ENCODE data around the gene GALNT16.

GALNT16 gene

DNA sequence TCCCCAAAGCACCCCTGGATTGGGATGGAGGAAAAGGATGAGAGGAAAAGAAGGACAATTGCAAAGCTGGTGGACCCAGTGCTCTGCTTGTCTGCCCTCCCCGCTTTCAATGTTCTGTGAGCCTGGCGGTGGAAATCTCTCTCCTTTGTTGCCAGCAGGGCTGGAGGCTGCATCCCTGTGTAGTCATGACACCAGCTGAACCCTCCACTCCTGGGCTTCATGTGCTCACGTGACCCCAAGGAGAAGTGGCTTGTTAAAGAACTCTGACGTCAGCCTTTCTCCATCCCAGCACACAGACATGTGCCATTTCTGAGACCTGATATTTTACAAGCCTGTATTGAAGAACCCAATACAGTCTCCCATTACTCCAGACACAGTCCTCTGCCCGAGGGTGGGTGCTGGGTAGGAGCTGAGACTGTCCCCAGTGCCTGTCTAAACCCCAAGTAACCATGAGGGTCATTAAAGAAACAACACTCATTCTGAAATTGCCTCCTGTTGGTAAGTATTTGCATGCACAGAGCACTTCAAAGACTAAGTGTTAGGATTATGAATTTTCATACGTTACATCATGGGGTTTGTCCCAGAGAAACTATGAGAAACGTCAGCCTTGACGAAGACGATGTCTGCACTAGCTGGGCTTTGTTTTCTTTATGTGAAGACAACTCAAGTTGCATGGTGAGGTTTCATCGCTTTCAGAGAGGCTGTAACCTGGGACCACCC, 21.7 kb downstream of the GALNT16 start:
- TF ChIP-seq, protein P1, sequence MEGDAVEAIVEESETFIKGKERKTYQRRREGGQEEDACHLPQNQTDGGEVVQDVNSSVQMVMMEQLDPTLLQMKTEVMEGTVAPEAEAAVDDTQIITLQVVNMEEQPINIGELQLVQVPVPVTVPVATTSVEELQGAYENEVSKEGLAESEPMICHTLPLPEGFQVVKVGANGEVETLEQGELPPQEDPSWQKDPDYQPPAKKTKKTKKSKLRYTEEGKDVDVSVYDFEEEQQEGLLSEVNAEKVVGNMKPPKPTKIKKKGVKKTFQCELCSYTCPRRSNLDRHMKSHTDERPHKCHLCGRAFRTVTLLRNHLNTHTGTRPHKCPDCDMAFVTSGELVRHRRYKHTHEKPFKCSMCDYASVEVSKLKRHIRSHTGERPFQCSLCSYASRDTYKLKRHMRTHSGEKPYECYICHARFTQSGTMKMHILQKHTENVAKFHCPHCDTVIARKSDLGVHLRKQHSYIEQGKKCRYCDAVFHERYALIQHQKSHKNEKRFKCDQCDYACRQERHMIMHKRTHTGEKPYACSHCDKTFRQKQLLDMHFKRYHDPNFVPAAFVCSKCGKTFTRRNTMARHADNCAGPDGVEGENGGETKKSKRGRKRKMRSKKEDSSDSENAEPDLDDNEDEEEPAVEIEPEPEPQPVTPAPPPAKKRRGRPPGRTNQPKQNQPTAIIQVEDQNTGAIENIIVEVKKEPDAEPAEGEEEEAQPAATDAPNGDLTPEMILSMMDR (conservative IDR thresholded peaks at IDR 0.05; ENCODE audit: control insufficient read depth, insufficient read depth, low read depth, low read length) = no peak
- H3K4me3 ChIP-seq (ENCODE audit: control insufficient read depth, low read depth, low read length) = no peak overlapping the region
- peak; percentile 34 for DNase-seq (ENCODE audit: low read depth)

DNA sequence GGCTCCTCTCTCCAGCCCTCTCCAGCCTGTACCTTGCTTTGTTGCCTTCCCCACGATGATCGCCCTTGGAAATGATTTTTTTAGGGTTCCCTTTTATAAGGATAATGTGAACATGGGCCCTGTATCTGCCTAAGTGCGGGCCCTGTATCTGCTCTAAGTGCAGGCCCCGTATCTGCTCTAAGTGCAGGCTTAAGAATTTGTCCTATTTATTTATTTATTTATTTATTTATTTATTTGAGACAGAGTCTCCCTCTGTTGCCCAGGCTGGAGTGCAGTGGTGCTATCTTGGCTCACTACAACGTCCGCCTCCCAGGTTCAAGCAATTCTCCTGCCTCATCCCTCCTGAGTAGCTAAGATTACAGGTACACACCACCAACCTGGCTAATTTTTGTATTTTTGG, 22.5 kb downstream of the GALNT16 start:
- no peak for DNase-seq (ENCODE audit: low read depth)
- TF ChIP-seq, protein P1 (conservative IDR thresholded peaks at IDR 0.05; ENCODE audit: control insufficient read depth, insufficient read depth, low read depth, low read length) = no peak
- no peak overlapping the region for H3K4me3 ChIP-seq (ENCODE audit: control insufficient read depth, low read depth, low read length)

DNA sequence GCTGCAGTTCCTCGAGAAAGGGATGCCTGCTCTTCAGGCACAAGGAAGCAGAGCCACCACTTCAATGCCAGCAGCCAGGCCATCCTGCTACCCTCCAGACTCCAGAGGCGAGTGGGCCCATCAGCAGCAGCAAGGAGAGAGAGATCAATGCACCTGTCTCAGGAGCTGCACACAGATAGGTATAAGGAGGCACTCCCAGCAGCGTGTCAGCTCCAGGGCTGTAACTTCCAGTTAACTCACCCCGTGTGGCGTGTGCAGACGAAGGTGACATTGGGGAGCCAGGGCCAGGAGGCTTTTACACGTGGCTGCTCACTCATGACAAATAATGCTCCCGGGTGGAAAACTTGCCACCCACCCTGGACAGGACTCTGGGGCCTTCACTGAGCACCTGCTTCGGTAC, 24.2 kb downstream of the GALNT16 start:
- no peak overlapping the region for H3K4me3 ChIP-seq (ENCODE audit: control insufficient read depth, low read depth, low read length)
- TF ChIP-seq, protein P1 (conservative IDR thresholded peaks at IDR 0.05; ENCODE audit: control insufficient read depth, insufficient read depth, low read depth, low read length) = no peak
- DNase-seq (ENCODE audit: low read depth) = no peak

DNA sequence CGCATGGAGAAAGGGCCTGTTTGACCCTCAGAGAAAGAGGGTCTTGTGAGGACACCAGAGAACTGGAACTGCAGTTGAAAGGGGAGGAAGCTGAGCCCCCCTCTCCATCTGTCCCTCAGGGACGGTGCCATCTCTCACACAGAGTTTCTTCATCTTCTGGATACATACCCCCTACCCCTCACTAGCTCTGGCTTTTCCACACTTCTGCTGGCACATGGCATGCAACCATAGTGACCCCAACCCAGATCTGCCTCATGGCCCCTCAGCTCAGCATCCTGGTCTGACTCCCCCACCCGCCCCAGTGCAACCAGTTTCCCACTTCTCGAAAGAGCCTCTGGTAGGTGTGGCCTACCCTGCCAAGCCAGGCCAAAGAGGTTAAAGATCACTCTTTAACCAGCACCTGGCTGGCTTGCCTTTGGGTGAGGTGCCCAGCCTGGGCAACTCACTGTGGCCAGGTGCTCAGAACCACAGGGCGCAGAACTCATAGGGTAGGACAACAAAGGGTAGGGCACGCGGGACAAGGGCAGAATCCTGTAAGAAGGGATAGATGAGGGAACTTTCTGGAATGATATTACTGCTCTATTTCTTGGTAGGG, 25.8 kb downstream of the GALNT16 start:
- TF ChIP-seq, protein P1 (conservative IDR thresholded peaks at IDR 0.05; ENCODE audit: control insufficient read depth, insufficient read depth, low read depth, low read length) = no peak
- DNase-seq (ENCODE audit: low read depth) = no peak
- H3K4me3 ChIP-seq (ENCODE audit: control insufficient read depth, low read depth, low read length) = no peak overlapping the region

DNA sequence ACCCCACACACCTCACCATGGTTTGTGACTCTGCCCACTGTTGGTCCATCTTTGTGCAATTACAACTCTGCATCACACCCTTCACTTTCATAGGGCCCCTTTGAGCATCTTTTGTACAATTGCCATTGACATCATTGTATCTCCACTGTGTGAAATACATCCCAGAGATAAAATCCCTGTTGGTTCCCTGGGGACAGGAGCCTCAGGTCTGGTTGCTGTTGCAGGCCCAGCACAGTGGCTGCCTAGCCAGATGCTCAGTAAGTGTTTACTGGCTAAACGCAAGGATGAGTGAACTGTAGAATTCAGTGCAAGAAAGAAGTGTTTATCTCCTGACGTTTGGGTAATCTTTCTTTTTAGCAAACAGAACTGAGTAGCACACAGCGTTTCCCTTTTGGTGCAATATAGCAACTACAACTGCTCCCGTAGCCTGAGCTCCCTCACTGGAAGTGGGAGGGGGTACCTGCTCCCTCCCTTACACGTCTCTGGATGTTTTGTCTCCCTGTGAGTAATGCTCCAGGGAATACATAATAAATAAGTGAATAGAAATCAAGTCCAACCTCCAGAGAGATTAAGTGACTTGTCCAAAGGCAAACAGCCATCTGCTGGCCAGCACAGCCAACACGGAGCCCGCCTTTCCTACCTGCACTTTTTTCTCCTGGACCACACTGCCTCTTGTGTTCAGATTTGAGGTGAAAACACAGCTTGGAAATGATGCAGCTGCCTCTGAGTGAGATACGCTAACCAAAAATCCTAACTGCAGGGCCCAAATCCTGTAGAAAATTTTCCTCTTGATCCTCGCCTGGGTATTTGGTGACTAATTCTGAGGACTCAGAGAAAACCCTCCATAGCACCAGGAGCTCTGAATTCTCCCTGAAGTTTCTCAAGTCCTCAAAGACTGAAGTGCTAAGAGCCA, 27.4 kb downstream of the GALNT16 start:
- DNase-seq (ENCODE audit: low read depth) = peak; percentile 63
- no peak overlapping the region for H3K4me3 ChIP-seq (ENCODE audit: control insufficient read depth, low read depth, low read length)
- TF ChIP-seq, protein P1 (conservative IDR thresholded peaks at IDR 0.05; ENCODE audit: control insufficient read depth, insufficient read depth, low read depth, low read length) = no peak

DNA sequence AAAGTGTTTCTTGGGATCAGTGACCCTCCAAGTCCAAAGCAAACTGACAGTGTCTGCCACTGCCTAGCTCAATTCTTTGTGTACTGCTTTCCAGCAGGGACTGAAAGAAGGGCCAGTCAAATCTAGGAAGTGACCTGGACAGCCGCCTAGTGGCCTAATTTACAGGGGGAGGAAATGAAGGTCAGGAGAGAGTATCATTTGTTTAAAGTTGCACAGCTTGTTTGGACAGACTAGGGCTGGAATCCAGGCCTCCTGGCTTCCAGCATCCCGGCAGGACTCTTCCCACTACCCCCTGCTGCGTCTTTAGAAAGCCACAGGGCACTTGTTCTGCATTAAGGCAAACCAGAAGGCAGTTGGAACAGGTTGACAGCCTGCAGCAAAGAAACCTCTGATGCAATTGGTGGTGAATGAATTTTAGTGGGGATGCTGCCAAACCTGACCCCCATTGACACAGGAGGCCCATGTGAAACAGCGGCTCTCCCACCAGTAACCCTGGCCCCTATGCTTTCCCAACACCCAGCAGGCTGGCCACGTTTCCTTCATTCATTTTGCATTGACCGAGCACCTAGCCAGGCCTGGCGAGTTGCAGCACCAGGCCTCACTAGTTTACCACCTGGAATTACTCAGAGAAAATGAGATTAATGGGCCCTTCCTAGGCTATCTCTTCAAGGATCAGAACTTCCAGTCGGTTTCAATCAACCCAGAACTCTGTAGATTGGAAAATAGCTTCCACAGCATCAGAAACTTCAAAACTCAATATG, 28.2 kb downstream of the GALNT16 start:
- H3K4me3 ChIP-seq (ENCODE audit: control insufficient read depth, low read depth, low read length) = no peak overlapping the region
- TF ChIP-seq, protein P1 (conservative IDR thresholded peaks at IDR 0.05; ENCODE audit: control insufficient read depth, insufficient read depth, low read depth, low read length) = peak; percentile 64
- peak; percentile 80 for DNase-seq (ENCODE audit: low read depth)
